Breast epithelium (tissue), 3 donors: ENCODE results near the gene PRKCE.

Experiments
- CTCF ChIP-seq, 3 donors: fragments of 450-650 bp; IDR thresholded peaks; one replicate each; pipeline ENCODE4 v1.5.1; 2016 to 2017; ENCODE audit warnings: antibody characterized with exemption in 3 of 3, mild to moderate bottlenecking in 3 of 3, moderate library complexity in 3 of 3
- POLR2A ChIP-seq: fragments of 450-650 bp; IDR thresholded peaks from one replicate; pipeline ENCODE4 v1.6.1; 2016; ENCODE audit warnings: antibody characterized with exemption, mild to moderate bottlenecking, moderate library complexity

- TF ChIP-seq POLR2A (no peak), CTCF (IDR thresholded peaks at IDR 0.05) (no peak)
Observed at GRCh38 chr2:45776160-45776955, 124.9 kb downstream of the PRKCE start.
